ENCODE results near the gene DOCK8. TPM values are rescaled to one million over a fixed set of nuclear protein-coding genes. Genes with fewer than 3 reads are reported as not detected.
A peak's percentile ranks its signal among the peaks of the same experiment; 100 is the strongest.
"Not testable (repeated sequence)": the region's sequence is repeated elsewhere in the genome, so short reads cannot be mapped to it uniquely, and the experiment has no call there.

The DOCK8 gene
- 100 to 1,000 TPM; 153 to 275 (median 196) TPM for total RNA-seq
- polyA plus RNA-seq: 10 to 100 TPM; 34.3 to 40.1 (median 39.1) TPM
- long read RNA-seq, donor 1, partial matches to known transcripts: 0 of 2 reads
- long read RNA-seq, donor 1, other reads (novel, unspliced or antisense): 0 of 2 reads
- long read RNA-seq, donor 2: 0 reads

GRCh38 chr9:214648-215493 lies at the start of gene DOCK8:
TSS of gene DOCK8 (plus strand) at chr9:214865. CDS start at chr9:214977, 112 bp downstream.
- no peaks in the 10 kb centered on the region for H3K27me3 ChIP-seq (replicated peaks in 1 of 7)
- H3K9me3 ChIP-seq: no peaks in the 10 kb centered on the region
- H3K27ac ChIP-seq: peak within 1 kb of the TSS; percentile 86 to 98 (median 96)
- no peaks in the 10 kb centered on the region for H3K36me3 ChIP-seq
- WGBS, 5 donors: 0 to 1% (median 0%) methylated on average over 18 to 103 of the region's 103 CpGs
- intact Hi-C loops (cut with DNase I; ENCODE audit: low total_unique reads): no loop called here
- DNase-seq: peak; percentile 97
- TF ChIP-seq CTCF (IDR thresholded peaks at IDR 0.05 in 8 of 11, conservative IDR thresholded peaks at IDR 0.05 in 3 of 11) (peak in 9 of 11 experiments; percentile 30 to 76 (median 70)), POLR2A (IDR thresholded peaks at IDR 0.05) (peak in 2 of 3 donors; percentile 10 to 52), POLR2AphosphoS5 (IDR thresholded peaks at IDR 0.05) (peak; percentile 80 to 90 (median 85))
- H3K4me1 ChIP-seq: peaks cover 17 to 91% (median 77%) of the 10 kb centered on the region in 6 donors
- peak within 1 kb of the TSS; percentile 41 to 84 (median 76) for H3K4me3 ChIP-seq

GRCh38 chr9:169757-170156 lies 44.9 kb upstream of the DOCK8 start:
- H3K9me3 ChIP-seq; intact Hi-C loops (cut with DNase I; ENCODE audit: low total_unique reads); H3K27ac ChIP-seq; H3K4me3 ChIP-seq; H3K27me3 ChIP-seq (replicated peaks in 1 of 7); DNase-seq; H3K4me1 ChIP-seq: not testable (repeated sequence)
- WGBS, 5 donors: no CpG with 5 or more reads among the region's 3 CpGs
- peaks cover 0 to 22% (median 5%) of the 10 kb centered on the region in 6 donors for H3K36me3 ChIP-seq

DNA sequence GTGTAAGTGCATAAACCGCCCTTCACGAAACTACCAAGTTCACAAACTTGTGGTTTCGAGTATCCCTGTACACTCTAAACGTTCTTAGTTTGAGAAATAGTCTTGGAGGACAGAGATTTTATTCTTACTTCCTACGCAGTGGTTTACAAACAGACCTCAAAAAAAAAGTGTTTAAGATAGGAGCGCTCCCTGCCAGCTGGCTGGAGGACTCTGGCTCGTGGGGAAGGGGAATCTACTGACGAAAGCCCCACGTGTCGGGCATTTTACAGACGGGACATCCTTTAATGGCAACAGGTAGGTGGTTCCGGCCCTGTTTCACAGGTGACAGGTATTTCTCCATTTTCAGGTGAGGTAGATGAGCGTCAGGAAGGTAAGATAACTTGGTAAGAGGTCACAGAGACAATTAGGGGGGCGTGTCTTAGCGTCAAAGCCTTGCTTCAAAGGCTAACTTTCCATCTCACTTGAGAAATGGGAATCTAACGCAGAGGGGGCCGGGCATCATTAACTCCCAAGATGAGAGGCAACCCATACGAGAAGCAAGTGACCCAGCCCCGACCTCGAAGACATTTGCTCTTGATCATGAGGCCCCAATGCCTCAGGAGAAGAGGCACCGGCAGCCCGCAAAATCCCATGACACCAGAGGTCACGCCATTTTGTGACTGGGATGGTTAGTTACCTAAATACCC lies 36.4 kb upstream of the DOCK8 start:
- Histone ChIP-seq H3K4me3 (peak overlapping the region in 5 of 8 donors; percentile 28 to 48 (median 45)), H3K36me3 (peaks cover 0 to 11% (median 3%) of the 10 kb centered on the region in 6 donors), H3K27ac (peak overlapping the region in 5 of 8 donors; percentile 51 to 87 (median 74))
- 3 to 26% (median 6%) methylated on average over 7 to 17 of the region's 23 CpGs for WGBS, 5 donors
- H3K4me1 ChIP-seq; intact Hi-C loops (cut with DNase I; ENCODE audit: low total_unique reads); H3K9me3 ChIP-seq; H3K27me3 ChIP-seq (replicated peaks in 1 of 7): not testable (repeated sequence)
- peak; percentile 66 for DNase-seq

- H3K9me3 ChIP-seq; intact Hi-C loops (cut with DNase I; ENCODE audit: low total_unique reads); H3K27me3 ChIP-seq (replicated peaks in 1 of 7); H3K4me1 ChIP-seq; H3K36me3 ChIP-seq: not testable (repeated sequence)
- TF ChIP-seq CTCF (IDR thresholded peaks at IDR 0.05 in 8 of 11, conservative IDR thresholded peaks at IDR 0.05 in 3 of 11) (peak in 1 of 11 experiments; percentile 25), POLR2AphosphoS5 (IDR thresholded peaks at IDR 0.05) (peak in 2 of 3 donors; percentile 54 to 57)
- peak within 1 kb of the TSS in 6 of 8 donors; percentile 28 to 48 (median 42) for H3K4me3 ChIP-seq
- 0 to 2% (median 1%) methylated on average over 1 to 18 of the region's 32 CpGs; no CpG with 5 or more reads in 1 of the 5 donors for WGBS, 5 donors
- peak within 1 kb of the TSS in 6 of 8 donors; percentile 51 to 87 (median 74) for H3K27ac ChIP-seq
- peak; percentile 93 for DNase-seq
Observed at GRCh38 chr9:178970-179383, 35.7 kb upstream of the DOCK8 start, which contains the start of gene ZNG1A. TSS of gene ZNG1A (minus strand) at chr9:179056. CDS start at chr9:178969, 87 bp downstream.

GRCh38 chr9:199601-200000 lies 15.1 kb upstream of the DOCK8 start:
- intact Hi-C loops (cut with DNase I; ENCODE audit: low total_unique reads); H3K4me1 ChIP-seq; H3K27ac ChIP-seq; DNase-seq; H3K4me3 ChIP-seq; H3K36me3 ChIP-seq; H3K9me3 ChIP-seq; H3K27me3 ChIP-seq (replicated peaks in 1 of 7): not testable (repeated sequence)
- 8 to 24% (median 20%) methylated on average over 1 of the region's 1 CpG; no CpG with 5 or more reads in 1 of the 5 donors for WGBS, 5 donors
